Mesothelial cell of epicardium (in vitro differentiated cells): ENCODE data around the gene HOXC11. TPM values are rescaled to one million over a fixed set of nuclear protein-coding genes. Genes with fewer than 3 reads are reported as not detected.

Source experiments
- DNase-seq, 2 experiments: peaks; one replicate each; pipeline ENCODE4 v3.0.0; 2021; ENCODE audit warnings: low spot score in 2 of 2; ENCODE audit not compliant: unreplicated experiment in 2 of 2
- H3K27ac Mint-ChIP-seq: 2 replicates; pipeline ENCODE4 v1.8.0; 2021; ENCODE audit warnings: mixed read lengths
- H3K27me3 Mint-ChIP-seq: 2 replicates; pipeline ENCODE4 v1.8.0; 2021; ENCODE audit warnings: low read depth, mixed read lengths
- H3K36me3 Mint-ChIP-seq: 2 replicates; pipeline ENCODE4 v1.8.0; 2021; ENCODE audit warnings: mixed read lengths
- H3K4me1 Mint-ChIP-seq: 2 replicates; pipeline ENCODE4 v1.8.0; 2021; ENCODE audit warnings: mixed read lengths
- H3K4me3 Mint-ChIP-seq: 2 replicates; pipeline ENCODE4 v1.8.0; 2021; ENCODE audit warnings: mild to moderate bottlenecking, moderate library complexity, mixed read lengths
- H3K9me3 Mint-ChIP-seq: 2 replicates; pipeline ENCODE4 v1.8.0; 2021; ENCODE audit warnings: mixed read lengths
- CTCF ChIP-seq: fragments of 200-600 bp; sonication (generic); IDR thresholded peaks from one replicate; pipeline ENCODE4 v1.5.0; 2021; ENCODE audit warnings: antibody characterized with exemption; ENCODE audit not compliant: unreplicated experiment
- total RNA-seq: library from RNA; stranded (reverse); gene quantifications from 3 replicates; pipeline ENCODE4 v1.2.1, GENCODE V29; 2021

HOXC11 gene
- total RNA-seq, 1 donor from 2014 or later: 0.60 TPM

DNA sequence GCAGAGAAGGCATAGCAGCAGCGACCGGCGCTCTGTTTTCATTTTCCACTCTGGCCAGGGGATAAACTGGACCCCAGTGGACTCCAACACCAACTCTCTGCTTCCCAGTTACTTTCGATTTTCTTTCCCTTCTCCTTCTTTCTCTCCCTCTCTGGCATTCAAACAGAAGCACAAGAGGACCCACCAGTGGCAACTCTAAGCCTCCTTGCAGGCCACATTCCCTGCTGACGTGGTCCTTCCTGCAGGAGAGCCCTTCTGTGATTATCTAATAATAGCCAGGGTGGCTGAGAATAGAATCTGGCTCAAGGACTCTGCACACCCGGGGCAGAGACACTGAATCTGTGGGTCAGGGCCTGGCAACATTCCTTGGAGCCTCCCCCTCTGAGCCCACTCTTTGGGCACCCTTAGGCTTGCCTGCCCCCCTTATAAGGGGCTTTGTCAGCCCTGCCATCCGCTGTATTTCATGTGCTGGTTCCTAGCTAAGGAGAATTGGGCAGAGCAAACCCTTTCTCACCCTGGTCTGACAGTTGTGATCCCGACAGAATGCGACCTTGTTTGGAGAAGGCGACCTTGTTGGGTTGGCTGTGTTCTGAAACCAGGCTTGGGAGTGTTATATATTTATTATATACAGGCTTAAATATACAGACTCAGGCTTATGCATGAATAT lies 47.1 kb downstream of the HOXC11 start:
- peaks cover 85% of the 10 kb centered on the region for H3K27me3 Mint-ChIP-seq
- DNase-seq: no peak
- peak overlapping the region; percentile 91 for H3K27ac Mint-ChIP-seq
- H3K4me1 Mint-ChIP-seq: peaks cover 56% of the 10 kb centered on the region
- H3K4me3 Mint-ChIP-seq: peak overlapping the region; percentile 61
- H3K9me3 Mint-ChIP-seq: no peaks in the 10 kb centered on the region
- no peaks in the 10 kb centered on the region for H3K36me3 Mint-ChIP-seq
- TF ChIP-seq CTCF: no peak

GRCh38 chr12:54020591-54021405 lies 47.9 kb downstream of the HOXC11 start:
- no peak for TF ChIP-seq CTCF

GRCh38 chr12:54021432-54022013 lies 48.6 kb downstream of the HOXC11 start:
- Mint-ChIP-seq H3K27ac (peak overlapping the region; percentile 75), H3K9me3 (no peaks in the 10 kb centered on the region), H3K27me3 (peaks cover 84% of the 10 kb centered on the region), H3K36me3 (no peaks in the 10 kb centered on the region), H3K4me1 (peaks cover 65% of the 10 kb centered on the region), H3K4me3 (peak overlapping the region; percentile 51)
- DNase-seq: no peak
- no peak for TF ChIP-seq CTCF

More at GRCh38 chr12:54020591-54021405, 47.9 kb downstream of the HOXC11 start:
- Mint-ChIP-seq H3K9me3 (no peaks in the 10 kb centered on the region), H3K27me3 (peaks cover 85% of the 10 kb centered on the region), H3K27ac (peak overlapping the region; percentile 75), H3K36me3 (no peaks in the 10 kb centered on the region), H3K4me3 (peak overlapping the region; percentile 51), H3K4me1 (peaks cover 63% of the 10 kb centered on the region)
- DNase-seq: no peak

DNA sequence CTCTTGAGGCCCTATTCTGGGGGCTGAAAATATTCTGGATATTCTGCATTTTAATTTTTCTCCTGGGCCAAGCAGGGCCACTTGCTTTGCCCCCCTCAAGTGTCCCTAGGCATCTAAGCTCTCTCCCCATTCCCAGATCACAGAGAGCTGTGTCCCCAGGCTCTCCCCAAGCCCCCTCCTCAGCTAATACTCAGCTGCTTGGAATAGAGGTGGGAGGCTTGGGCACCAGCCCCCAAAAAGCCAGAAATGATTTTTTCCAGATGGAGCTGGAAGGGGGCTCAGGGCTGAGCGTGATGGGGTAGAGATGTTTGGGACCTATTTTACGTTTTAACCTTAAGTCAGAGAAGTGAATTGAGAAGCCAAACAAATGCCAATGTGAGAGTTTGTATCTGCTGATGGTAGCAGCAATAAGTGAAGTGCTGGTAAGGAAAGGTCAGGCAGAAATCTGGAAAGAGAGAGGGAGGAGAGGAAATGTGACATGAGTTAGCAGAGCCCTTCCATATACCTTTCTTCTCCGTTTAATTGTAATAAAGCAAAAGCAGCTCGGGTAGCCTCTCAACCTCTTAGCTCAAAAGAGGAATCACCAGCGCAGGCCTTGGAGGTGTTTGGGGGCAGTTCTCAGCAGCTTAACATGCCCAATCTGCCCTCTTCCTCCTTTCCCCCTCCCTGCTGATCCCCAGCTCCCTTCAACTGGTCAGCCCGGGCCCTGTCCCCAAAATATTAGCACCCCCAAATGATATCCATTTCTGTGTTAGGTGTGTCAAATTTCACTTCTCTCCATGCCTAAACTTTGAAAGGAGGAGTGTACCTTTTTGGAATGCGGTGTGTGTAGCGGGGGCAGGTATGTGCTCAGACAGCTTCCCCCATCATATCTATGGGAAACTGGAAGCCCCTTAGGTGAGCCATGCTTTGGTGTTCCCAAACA lies 50.3 kb downstream of the HOXC11 start:
- no peak for TF ChIP-seq CTCF
- no peak for DNase-seq
- H3K27me3 Mint-ChIP-seq: peaks cover 88% of the 10 kb centered on the region
- H3K27ac Mint-ChIP-seq: no peak overlapping the region
- no peaks in the 10 kb centered on the region for H3K36me3 Mint-ChIP-seq
- H3K4me3 Mint-ChIP-seq: no peak overlapping the region
- H3K9me3 Mint-ChIP-seq: no peaks in the 10 kb centered on the region
- H3K4me1 Mint-ChIP-seq: peaks cover 70% of the 10 kb centered on the region

GRCh38 chr12:54024127-54024526 lies 51.2 kb downstream of the HOXC11 start:
- no peak for DNase-seq
- H3K4me1 Mint-ChIP-seq: peaks cover 70% of the 10 kb centered on the region
- H3K4me3 Mint-ChIP-seq: no peak overlapping the region
- H3K27ac Mint-ChIP-seq: peak overlapping the region; percentile 83
- H3K9me3 Mint-ChIP-seq: no peaks in the 10 kb centered on the region
- TF ChIP-seq CTCF: no peak
- H3K36me3 Mint-ChIP-seq: no peaks in the 10 kb centered on the region
- peaks cover 90% of the 10 kb centered on the region for H3K27me3 Mint-ChIP-seq
